Endothelial cell of umbilical vein (primary cell): ENCODE results near the gene SEMA4D. TPM values are rescaled to one million over a fixed set of nuclear protein-coding genes. Genes with fewer than 3 reads are reported as not detected.

Source experiments
- BruUV-seq: library from RNA; stranded (reverse); fragments of 400-500 nt; replicated peaks from 2 replicates; lab custom pipeline; 2021; lab: Mats Ljungman, UMichigan
- CTCF ChIA-PET: fragments of 300-600, 350-600 bp; sonication (Branson Sonifier 250); formaldehyde crosslinking; loops from one replicate; lab custom pipeline; 2021; ENCODE audit warnings: antibody characterized with exemption, inconsistent platforms; lab: Charles Lee
- POLR2A ChIA-PET: fragments of 300-600, 350-600 bp; sonication (Branson Sonifier 250); formaldehyde crosslinking; loops from one replicate; lab custom pipeline; 2021; ENCODE audit warnings: antibody characterized with exemption, inconsistent platforms; lab: Charles Lee
- DNase-seq: peaks from one replicate; pipeline ENCODE4 v3.0.0-alpha.2; 2011; ENCODE audit warnings: low read depth, low spot score
- FAIRE-seq: peaks from 2 replicates; lab custom pipeline; 2011; peaks lifted over from hg19 to GRCh38; lab: Jason Lieb, UNC
- H2AFZ ChIP-seq: 2 replicates; pipeline ENCODE4 v1.6.0; 2012; ENCODE audit warnings: low read depth, low read length, control low read depth, inconsistent platforms
- H3K27ac ChIP-seq: 2 replicates; pipeline ENCODE4 v1.5.1; 2011; ENCODE audit warnings: low read depth, mild to moderate bottlenecking, control low read depth, low read length, moderate library complexity; ENCODE audit not compliant: insufficient read depth
- H3K27me3 ChIP-seq, 2 experiments: 2 replicates each; pipeline versions ENCODE4 v1.6.0 to v1.6.1; 2011; ENCODE audit warnings: low read length in 2 of 2, mixed read lengths in 1 of 2; ENCODE audit not compliant: control insufficient read depth in 2 of 2, insufficient read depth in 2 of 2
- H3K36me3 ChIP-seq, 2 experiments: 2 replicates in 1 of 2; 3 replicates in 1 of 2; pipeline ENCODE4 v1.5.1; 2011; ENCODE audit warnings: low read length in 2 of 2, mild to moderate bottlenecking in 1 of 2, moderate library complexity in 1 of 2; ENCODE audit not compliant: control insufficient read depth in 2 of 2, insufficient read depth in 2 of 2; ENCODE audit errors: extremely low read depth in 1 of 2
- H3K4me1 ChIP-seq: 3 replicates; pipeline ENCODE4 v1.5.1; 2011; ENCODE audit warnings: mild to moderate bottlenecking, low read length; ENCODE audit not compliant: control insufficient read depth, insufficient read depth; ENCODE audit errors: extremely low read depth
- H3K4me2 ChIP-seq: 2 replicates; pipeline ENCODE4 v1.6.1; 2011; ENCODE audit warnings: low read length, control low read depth, mixed read lengths; ENCODE audit not compliant: insufficient read depth
- H3K4me3 ChIP-seq, 3 experiments: fragments of 200-600 bp in 1 of 3; sonication (generic), shearing (Covaris generic) in 1 of 3; replicated peaks in 1 of 3; 2 replicates each; pipeline ENCODE4 v1.5.1; 2011 to 2016; ENCODE audit warnings: control low read depth in 3 of 3, low read length in 3 of 3, mild to moderate bottlenecking in 2 of 3, inconsistent platforms in 1 of 3, low read depth in 1 of 3, moderate library complexity in 1 of 3; ENCODE audit not compliant: insufficient read depth in 1 of 3
- H3K79me2 ChIP-seq: 2 replicates; pipeline ENCODE4 v1.6.0; 2012; ENCODE audit warnings: low read length, inconsistent platforms; ENCODE audit not compliant: control insufficient read depth, insufficient read depth
- H3K9ac ChIP-seq: replicated peaks from 2 replicates; pipeline ENCODE3; 2011; ENCODE audit warnings: low read length, control low read depth; ENCODE audit not compliant: insufficient read depth; ENCODE audit errors: extremely low read depth
- H3K9me1 ChIP-seq: replicated peaks from 3 replicates; pipeline ENCODE4 v1.6.0; 2011; ENCODE audit warnings: mild to moderate bottlenecking, low read length; ENCODE audit not compliant: control insufficient read depth, insufficient read depth; ENCODE audit errors: extremely low read depth
- H3K9me3 ChIP-seq: replicated peaks from 2 replicates; pipeline ENCODE4 v1.5.1; 2012; ENCODE audit warnings: low read length, inconsistent platforms; ENCODE audit not compliant: control insufficient read depth, insufficient read depth
- H4K20me1 ChIP-seq: replicated peaks from 2 replicates; pipeline ENCODE3; 2011; ENCODE audit warnings: mild to moderate bottlenecking, low read length; ENCODE audit not compliant: control insufficient read depth, insufficient read depth; ENCODE audit errors: extremely low read depth
- CTCF ChIP-seq, 2 donors: IDR thresholded peaks; 1 replicate in 1 of 2; 2 replicates in 1 of 2; pipeline ENCODE4 v1.5.1; 2011; ENCODE audit warnings: low read length in 2 of 2, mild to moderate bottlenecking in 2 of 2, moderate library complexity in 2 of 2, control low read depth in 1 of 2, inconsistent platforms in 1 of 2, low read depth in 1 of 2; ENCODE audit not compliant: insufficient read depth in 1 of 2; ENCODE audit errors: extremely low read depth in 1 of 2
- EZH2 ChIP-seq: IDR thresholded peaks from 2 replicates; pipeline ENCODE4 v1.6.1; 2012; ENCODE audit warnings: borderline replicate concordance, low read depth, mild to moderate bottlenecking, moderate library complexity, low read length, inconsistent platforms; ENCODE audit not compliant: severe bottlenecking
- FOS ChIP-seq: IDR thresholded peaks from 2 replicates; pipeline ENCODE4 v1.6.1; 2011; ENCODE audit warnings: mild to moderate bottlenecking, low read length, moderate library complexity, borderline replicate concordance; ENCODE audit not compliant: insufficient read depth
- GATA2 ChIP-seq: IDR thresholded peaks from 2 replicates; pipeline ENCODE4 v1.7.0; 2011; ENCODE audit warnings: low read depth, mild to moderate bottlenecking, moderate library complexity, mixed read lengths, low read length; ENCODE audit not compliant: insufficient read length, insufficient read depth
- JUN ChIP-seq: IDR thresholded peaks from 2 replicates; pipeline ENCODE4 v1.6.1; 2011; ENCODE audit warnings: borderline replicate concordance, low read depth; ENCODE audit not compliant: insufficient read length, insufficient read depth
- MAX ChIP-seq: IDR thresholded peaks from 2 replicates; pipeline ENCODE4 v1.6.1; 2011; ENCODE audit not compliant: insufficient read depth, insufficient read length
- MYC ChIP-seq: IDR thresholded peaks from one replicate; pipeline ENCODE4 v1.6.1; 2011; ENCODE audit warnings: mild to moderate bottlenecking, low read depth, low read length
- POLR2A ChIP-seq: IDR thresholded peaks from 2 replicates; pipeline ENCODE4 v1.6.1; 2012; ENCODE audit warnings: low read depth, mild to moderate bottlenecking, control low read depth, low read length
- POLR2AphosphoS5 ChIP-seq: IDR thresholded peaks from 2 replicates; pipeline ENCODE4 v1.6.1; 2012; ENCODE audit warnings: low read depth, mild to moderate bottlenecking, control low read depth, low read length, moderate library complexity; ENCODE audit not compliant: insufficient read depth
- dilution Hi-C: fragments of 300-500 bp; cut with MboI; formaldehyde crosslinking; loops from one replicate; pipeline ENCODE4 v1.15.0; 2019; ENCODE audit warnings: low sequenced_read_pairs; ENCODE audit not compliant: extremely low pct_ligation_motif_present
- intact Hi-C: fragments of 100-400 bp; cut with micrococcal nuclease; formaldehyde crosslinking; loops from one replicate; pipeline ENCODE4 v1.10.0; 2022
- polyA plus RNA-seq, 4 experiments: library from polyadenylated mRNA; depleted of rRNA in 3 of 4; stranded (reverse) in 3 of 4; unstranded in 1 of 4; fragments of >200 nt; gene quantifications; 2 replicates each; pipeline versions ENCODE4 v1.2.1 to v1.2.3, GENCODE V29; 2011 to 2012; ENCODE audit warnings: missing spikeins in 1 of 4
- total RNA-seq: library from RNA; stranded (reverse); gene quantifications from 2 replicates; pipeline ENCODE4 v1.2.3, GENCODE V29; 2021

SEMA4D gene
- total and polyA plus RNA-seq, 2 donors (not counting 3 experiments of a cell fraction or from before 2014, with no cell fraction given): 3.9 to 15.7 TPM

GRCh38 chr9:89444925-89445765 lies 52.8 kb downstream of the SEMA4D start:
- intact Hi-C loops (no loop called here), dilution Hi-C loops (no loop called here)
- no peak overlapping the region for H3K9ac ChIP-seq
- TF ChIP-seq MAX (no peak), POLR2A (no peak), JUN (no peak), MYC (no peak)
- H3K79me2 ChIP-seq: no peaks in the 10 kb centered on the region
- no peak overlapping the region for H3K27ac ChIP-seq
- H3K9me3 ChIP-seq: no peaks in the 10 kb centered on the region
- H3K4me2 ChIP-seq: no peak overlapping the region
- no peak overlapping the region for H2AFZ ChIP-seq
- FAIRE-seq (no peak), DNase-seq (no peak)
- H4K20me1 ChIP-seq: no peaks in the 10 kb centered on the region
- BruUV-seq: no TSS peak
- no peak overlapping the region for H3K4me3 ChIP-seq
- ChIA-PET POLR2A (no interaction called here), CTCF (interaction anchor here (1.4 to 1.5 kb wide), 2 partner anchors 45 to 104 kb away, joined by 3 to 7 read pairs; no protein-coding TSS in a partner anchor)
- H3K4me1 ChIP-seq: no peaks in the 10 kb centered on the region
- no peaks in the 10 kb centered on the region for H3K27me3 ChIP-seq
- no peaks in the 10 kb centered on the region for H3K9me1 ChIP-seq
- no peaks in the 10 kb centered on the region for H3K36me3 ChIP-seq

GRCh38 chr9:89444274-89444673 lies 53.6 kb downstream of the SEMA4D start:
- ChIA-PET POLR2A (no interaction called here), CTCF (interaction anchor here (1.4 to 1.5 kb wide), 2 partner anchors 45 to 105 kb away, joined by 3 to 7 read pairs; no protein-coding TSS in a partner anchor)
- Histone ChIP-seq H3K27me3 (no peaks in the 10 kb centered on the region), H3K9ac (no peak overlapping the region), H3K27ac (no peak overlapping the region), H4K20me1 (no peaks in the 10 kb centered on the region), H3K4me1 (no peaks in the 10 kb centered on the region), H3K9me3 (no peaks in the 10 kb centered on the region), H3K4me2 (no peak overlapping the region), H2AFZ (no peak overlapping the region), H3K36me3 (no peaks in the 10 kb centered on the region), H3K79me2 (no peaks in the 10 kb centered on the region), H3K4me3 (no peak overlapping the region), H3K9me1 (no peaks in the 10 kb centered on the region)
- intact Hi-C loops: no loop called here
- dilution Hi-C loops: no loop called here
- no TSS peak for BruUV-seq
- FAIRE-seq (no peak), DNase-seq (no peak)
- no peak for TF ChIP-seq EZH2
- TF ChIP-seq MAX: no peak
- TF ChIP-seq MYC: no peak
- no peak for TF ChIP-seq POLR2A
- no peak for TF ChIP-seq GATA2
- TF ChIP-seq JUN: no peak
- no peak for TF ChIP-seq POLR2AphosphoS5
- TF ChIP-seq CTCF (IDR thresholded peaks at IDR 0.05; ENCODE audit: extremely low read depth in 1 of 2, insufficient read depth in 1 of 2, low read depth in 1 of 2, low read length in 2 of 2): no peak
- no peak for TF ChIP-seq FOS
